HepG2 (cell line): Measurements from ENCODE around the gene CD151. TPM values are rescaled to one million over a fixed set of nuclear protein-coding genes. Genes with fewer than 3 reads are reported as not detected.

ENCODE experiments used
- FOXO4 ChIP-seq: sonication (generic); formaldehyde crosslinking; conservative IDR thresholded peaks from 2 replicates; pipeline ENCODE4 v1.8.1; 2023; ENCODE audit warnings: missing genetic modification reagents
- GPBP1L1 ChIP-seq: sonication (generic); formaldehyde crosslinking; IDR thresholded peaks from 2 replicates; pipeline ENCODE4 v1.5.0; 2020; ENCODE audit warnings: mild to moderate bottlenecking, missing genetic modification reagents
- JARID2 ChIP-seq: sonication (generic); formaldehyde crosslinking; IDR thresholded peaks from 2 replicates; pipeline ENCODE4 v1.8.1; 2023; ENCODE audit warnings: missing genetic modification reagents, inconsistent platforms; ENCODE audit not compliant: insufficient replicate concordance
- REPIN1 ChIP-seq: sonication (generic); formaldehyde crosslinking; IDR thresholded peaks from 2 replicates; pipeline ENCODE4 v1.8.0; 2022; ENCODE audit warnings: missing genetic modification reagents, low read depth, mild to moderate bottlenecking, borderline replicate concordance
- SRSF1 ChIP-seq: fragments of 200-400 bp; formaldehyde crosslinking; optimal IDR thresholded peaks from 2 replicates; pipeline ENCODE3; 2017; ENCODE audit warnings: mild to moderate bottlenecking, low read depth, low read length, moderate library complexity
- SRSF4 ChIP-seq: fragments of 200-400 bp; formaldehyde crosslinking; IDR thresholded peaks from one replicate; pipeline ENCODE4 v1.6.1; 2018; ENCODE audit warnings: mild to moderate bottlenecking, low read depth, low read length, moderate library complexity; ENCODE audit not compliant: poor library complexity, severe bottlenecking
- ZBTB7B ChIP-seq: sonication (generic); formaldehyde crosslinking; IDR thresholded peaks from 2 replicates; pipeline ENCODE4 v1.4.0; 2020; ENCODE audit warnings: missing genetic modification reagents
- ZNF205 ChIP-seq: IDR thresholded peaks from 2 replicates; pipeline ENCODE4 v1.6.1; 2018; ENCODE audit warnings: missing biosample characterization, missing genetic modification reagents
- ZNF343 ChIP-seq: sonication (generic); formaldehyde crosslinking; IDR thresholded peaks from 2 replicates; pipeline ENCODE4 v1.4.0; 2020; ENCODE audit warnings: mild to moderate bottlenecking, missing genetic modification reagents
- ZNF567 ChIP-seq: sonication (generic); formaldehyde crosslinking; IDR thresholded peaks from 2 replicates; pipeline ENCODE4 v1.8.1; 2023; ENCODE audit warnings: mild to moderate bottlenecking, missing genetic modification reagents, borderline replicate concordance
- ZNF781 ChIP-seq: sonication (generic); formaldehyde crosslinking; IDR thresholded peaks from 2 replicates; pipeline ENCODE4 v1.5.1; 2020; ENCODE audit warnings: borderline replicate concordance, mild to moderate bottlenecking, missing genetic modification reagents; ENCODE audit errors: not compliant biosample characterization
- polyA plus RNA-seq, 8 experiments: library from polyadenylated mRNA; depleted of rRNA in 3 of 8; stranded (reverse) in 7 of 8; unstranded in 1 of 8; fragments of >200 nt; fragmentation: Illumina TruSeq in 4 of 8; extraction: Trizol in 4 of 8; gene quantifications; 2 replicates each; pipeline versions ENCODE4 v1.2.1 to v1.2.3, GENCODE V29; 2011 to 2016; ENCODE audit warnings: low read depth in 4 of 8, missing spikeins in 1 of 8, mixed read lengths in 1 of 8; ENCODE audit not compliant: insufficient read depth in 1 of 8
- total RNA-seq, 5 experiments: library from RNA; depleted of rRNA; stranded (reverse); fragments of >200 nt; fragmentation: Illumina TruSeq; extraction: Trizol; gene quantifications; 2 replicates each; pipeline ENCODE4 v1.2.3, GENCODE V29; 2016; ENCODE audit warnings: low read depth in 1 of 5
- TF ChIP-seq, protein P1 (sequence below): IDR thresholded peaks from 2 replicates; pipeline ENCODE4 v1.6.1; 2016; ENCODE audit warnings: low read depth, control low read depth
- TF ChIP-seq, protein P2 (sequence below): IDR thresholded peaks from 2 replicates; pipeline ENCODE4 v1.6.1; 2016; ENCODE audit warnings: low read depth
- TF ChIP-seq, protein P3 (sequence below), 2 experiments: fragments of 450-650 bp in 1 of 2; sonication (generic) in 1 of 2; formaldehyde crosslinking; IDR thresholded peaks; 2 replicates each; pipeline versions ENCODE4 v1.5.0 to v1.8.0; 2020 to 2022; ENCODE audit warnings: mild to moderate bottlenecking in 1 of 2, missing genetic modification reagents in 1 of 2
- TF ChIP-seq, protein P4 (sequence below): sonication (generic); formaldehyde crosslinking; IDR thresholded peaks from 2 replicates; pipeline ENCODE4 v1.8.0; 2022; ENCODE audit warnings: low read depth, missing genetic modification reagents
- TF ChIP-seq, protein P5 (sequence below): sonication (generic); formaldehyde crosslinking; IDR thresholded peaks from 2 replicates; pipeline ENCODE4 v1.4.0; 2020; ENCODE audit warnings: missing genetic modification reagents, borderline replicate concordance

The CD151 gene
- total and polyA plus RNA-seq, 2 of the 13 experiments (the other 11 are each of a cell fraction or from before 2014, with no cell fraction given): 125 to 197 TPM

DNA sequence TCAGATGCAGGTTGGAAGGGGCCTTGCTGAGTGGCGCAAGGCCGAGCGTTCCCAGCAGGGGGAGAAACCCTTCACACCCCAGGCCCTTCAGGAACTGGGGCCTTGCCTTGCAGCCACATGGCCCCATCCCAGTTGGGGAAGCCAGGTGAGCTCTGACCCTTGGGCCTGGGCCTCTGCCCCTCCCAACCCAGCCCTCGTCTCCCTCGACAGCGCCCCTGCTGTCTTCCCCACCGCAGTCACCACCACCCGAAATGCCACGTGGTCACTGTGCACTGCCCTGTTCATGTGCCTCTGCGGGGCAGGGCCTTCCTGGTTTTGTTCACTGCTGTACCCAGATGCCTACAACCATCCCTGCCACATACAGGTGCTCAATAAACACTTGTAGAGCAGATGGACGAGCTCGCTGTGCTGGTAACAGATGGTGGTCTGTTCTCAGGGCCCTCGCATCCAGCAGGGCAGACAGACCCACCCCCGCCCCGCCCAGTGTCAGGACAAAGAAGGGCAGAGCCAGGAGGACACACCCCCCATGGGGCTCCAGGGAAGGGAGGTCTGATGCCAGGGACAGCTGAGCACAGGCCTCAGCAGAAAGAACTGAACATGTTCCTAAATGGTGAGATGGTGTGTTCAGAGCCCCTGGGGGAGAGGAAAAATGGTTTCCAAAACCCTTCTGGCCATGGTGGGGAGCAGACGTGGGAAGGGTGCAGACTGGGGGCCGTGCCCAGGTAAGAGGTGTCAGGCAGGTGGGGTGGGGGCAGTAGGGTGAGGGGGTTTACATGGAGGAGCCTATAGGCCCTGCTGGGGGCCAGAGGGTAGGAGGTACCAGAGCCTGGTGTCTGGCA, 5.9 kb downstream of the CD151 start (continued):
- peak; percentile 55 for TF ChIP-seq REPIN1 (CRISPR knock-in tag)
- no peak for TF ChIP-seq FOXO4
- TF ChIP-seq, protein P1, sequence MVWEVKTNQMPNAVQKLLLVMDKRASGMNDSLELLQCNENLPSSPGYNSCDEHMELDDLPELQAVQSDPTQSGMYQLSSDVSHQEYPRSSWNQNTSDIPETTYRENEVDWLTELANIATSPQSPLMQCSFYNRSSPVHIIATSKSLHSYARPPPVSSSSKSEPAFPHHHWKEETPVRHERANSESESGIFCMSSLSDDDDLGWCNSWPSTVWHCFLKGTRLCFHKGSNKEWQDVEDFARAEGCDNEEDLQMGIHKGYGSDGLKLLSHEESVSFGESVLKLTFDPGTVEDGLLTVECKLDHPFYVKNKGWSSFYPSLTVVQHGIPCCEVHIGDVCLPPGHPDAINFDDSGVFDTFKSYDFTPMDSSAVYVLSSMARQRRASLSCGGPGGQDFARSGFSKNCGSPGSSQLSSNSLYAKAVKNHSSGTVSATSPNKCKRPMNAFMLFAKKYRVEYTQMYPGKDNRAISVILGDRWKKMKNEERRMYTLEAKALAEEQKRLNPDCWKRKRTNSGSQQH: no peak
- peak; percentile 73; the same call in 1 of the 2 replicates for TF ChIP-seq ZBTB7B (CRISPR knock-in tag)
- TF ChIP-seq, protein P2, sequence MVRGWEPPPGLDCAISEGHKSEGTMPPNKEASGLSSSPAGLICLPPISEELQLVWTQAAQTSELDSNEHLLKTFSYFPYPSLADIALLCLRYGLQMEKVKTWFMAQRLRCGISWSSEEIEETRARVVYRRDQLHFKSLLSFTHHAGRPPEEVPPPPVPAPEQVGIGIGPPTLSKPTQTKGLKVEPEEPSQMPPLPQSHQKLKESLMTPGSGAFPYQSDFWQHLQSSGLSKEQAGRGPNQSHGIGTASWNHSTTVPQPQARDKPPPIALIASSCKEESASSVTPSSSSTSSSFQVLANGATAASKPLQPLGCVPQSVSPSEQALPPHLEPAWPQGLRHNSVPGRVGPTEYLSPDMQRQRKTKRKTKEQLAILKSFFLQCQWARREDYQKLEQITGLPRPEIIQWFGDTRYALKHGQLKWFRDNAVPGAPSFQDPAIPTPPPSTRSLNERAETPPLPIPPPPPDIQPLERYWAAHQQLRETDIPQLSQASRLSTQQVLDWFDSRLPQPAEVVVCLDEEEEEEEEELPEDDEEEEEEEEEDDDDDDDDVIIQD (CRISPR knock-in tag): peak; percentile 62; the same call in 1 of the 2 replicates
- no peak for TF ChIP-seq SRSF4
- TF ChIP-seq JARID2: no peak
- TF ChIP-seq GPBP1L1 (CRISPR knock-in tag): no peak
- TF ChIP-seq ZNF205 (CRISPR knock-in tag): 0 out of 2 replicates have a peak, but pooled peaks have one; percentile 42
- TF ChIP-seq ZNF567: no peak
- TF ChIP-seq, protein P3, sequence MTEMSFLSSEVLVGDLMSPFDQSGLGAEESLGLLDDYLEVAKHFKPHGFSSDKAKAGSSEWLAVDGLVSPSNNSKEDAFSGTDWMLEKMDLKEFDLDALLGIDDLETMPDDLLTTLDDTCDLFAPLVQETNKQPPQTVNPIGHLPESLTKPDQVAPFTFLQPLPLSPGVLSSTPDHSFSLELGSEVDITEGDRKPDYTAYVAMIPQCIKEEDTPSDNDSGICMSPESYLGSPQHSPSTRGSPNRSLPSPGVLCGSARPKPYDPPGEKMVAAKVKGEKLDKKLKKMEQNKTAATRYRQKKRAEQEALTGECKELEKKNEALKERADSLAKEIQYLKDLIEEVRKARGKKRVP (CRISPR knock-in tag; IDR thresholded peaks at IDR 0.05): no peak
- TF ChIP-seq, protein P4, sequence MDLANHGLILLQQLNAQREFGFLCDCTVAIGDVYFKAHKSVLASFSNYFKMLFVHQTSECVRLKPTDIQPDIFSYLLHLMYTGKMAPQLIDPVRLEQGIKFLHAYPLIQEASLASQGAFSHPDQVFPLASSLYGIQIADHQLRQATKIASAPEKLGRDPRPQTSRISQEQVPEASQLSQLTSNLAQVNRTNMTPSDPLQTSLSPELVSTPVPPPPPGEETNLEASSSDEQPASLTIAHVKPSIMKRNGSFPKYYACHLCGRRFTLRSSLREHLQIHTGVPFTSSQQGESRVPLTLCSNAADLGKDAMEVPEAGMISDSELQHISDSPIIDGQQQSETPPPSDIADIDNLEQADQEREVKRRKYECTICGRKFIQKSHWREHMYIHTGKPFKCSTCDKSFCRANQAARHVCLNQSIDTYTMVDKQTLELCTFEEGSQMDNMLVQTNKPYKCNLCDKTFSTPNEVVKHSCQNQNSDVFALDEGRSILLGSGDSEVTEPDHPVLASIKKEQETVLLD (CRISPR knock-in tag): no peak
- peak; percentile 81 for TF ChIP-seq SRSF1
- TF ChIP-seq ZNF781 (CRISPR knock-in tag): peak; percentile 90
- TF ChIP-seq ZNF343 (CRISPR knock-in tag): no peak
- TF ChIP-seq, protein P5, sequence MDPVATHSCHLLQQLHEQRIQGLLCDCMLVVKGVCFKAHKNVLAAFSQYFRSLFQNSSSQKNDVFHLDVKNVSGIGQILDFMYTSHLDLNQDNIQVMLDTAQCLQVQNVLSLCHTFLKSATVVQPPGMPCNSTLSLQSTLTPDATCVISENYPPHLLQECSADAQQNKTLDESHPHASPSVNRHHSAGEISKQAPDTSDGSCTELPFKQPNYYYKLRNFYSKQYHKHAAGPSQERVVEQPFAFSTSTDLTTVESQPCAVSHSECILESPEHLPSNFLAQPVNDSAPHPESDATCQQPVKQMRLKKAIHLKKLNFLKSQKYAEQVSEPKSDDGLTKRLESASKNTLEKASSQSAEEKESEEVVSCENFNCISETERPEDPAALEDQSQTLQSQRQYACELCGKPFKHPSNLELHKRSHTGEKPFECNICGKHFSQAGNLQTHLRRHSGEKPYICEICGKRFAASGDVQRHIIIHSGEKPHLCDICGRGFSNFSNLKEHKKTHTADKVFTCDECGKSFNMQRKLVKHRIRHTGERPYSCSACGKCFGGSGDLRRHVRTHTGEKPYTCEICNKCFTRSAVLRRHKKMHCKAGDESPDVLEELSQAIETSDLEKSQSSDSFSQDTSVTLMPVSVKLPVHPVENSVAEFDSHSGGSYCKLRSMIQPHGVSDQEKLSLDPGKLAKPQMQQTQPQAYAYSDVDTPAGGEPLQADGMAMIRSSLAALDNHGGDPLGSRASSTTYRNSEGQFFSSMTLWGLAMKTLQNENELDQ (CRISPR knock-in tag): no peak
